HEK293T (cell line): ENCODE data around the gene DLD.

ENCODE experiments used
- CTBP1 ChIP-seq: fragments of 450-650 bp; IDR thresholded peaks from 2 replicates; pipeline ENCODE4 v1.6.1; 2016; ENCODE audit warnings: borderline replicate concordance
- FOXM1 ChIP-seq: fragments of 450-650 bp; IDR thresholded peaks from 2 replicates; pipeline ENCODE4 v1.6.1; 2017; ENCODE audit warnings: mild to moderate bottlenecking, borderline replicate concordance
- SP1 ChIP-seq: fragments of 450-650 bp; IDR thresholded peaks from 2 replicates; pipeline ENCODE4 v1.6.1; 2017

GRCh38 chr7:107870427-107871000 is 20.5 kb upstream of the DLD start:
- no peak for TF ChIP-seq CTBP1
- TF ChIP-seq FOXM1: no peak
- no peak for TF ChIP-seq SP1
